Activated CD8-positive, alpha-beta memory T cell treated with anti-CD3 and anti-CD28 coated beads, Interleukin-2, amount 50 U/mL, for 24 hours (primary cell): Measurements from ENCODE around the gene BCL2L13.

ENCODE experiments used
- DNase-seq: peaks from one replicate; pipeline ENCODE4 v3.0.0-alpha.2; 2020; ENCODE audit errors: extremely low read depth

BCL2L13 gene, protein sequence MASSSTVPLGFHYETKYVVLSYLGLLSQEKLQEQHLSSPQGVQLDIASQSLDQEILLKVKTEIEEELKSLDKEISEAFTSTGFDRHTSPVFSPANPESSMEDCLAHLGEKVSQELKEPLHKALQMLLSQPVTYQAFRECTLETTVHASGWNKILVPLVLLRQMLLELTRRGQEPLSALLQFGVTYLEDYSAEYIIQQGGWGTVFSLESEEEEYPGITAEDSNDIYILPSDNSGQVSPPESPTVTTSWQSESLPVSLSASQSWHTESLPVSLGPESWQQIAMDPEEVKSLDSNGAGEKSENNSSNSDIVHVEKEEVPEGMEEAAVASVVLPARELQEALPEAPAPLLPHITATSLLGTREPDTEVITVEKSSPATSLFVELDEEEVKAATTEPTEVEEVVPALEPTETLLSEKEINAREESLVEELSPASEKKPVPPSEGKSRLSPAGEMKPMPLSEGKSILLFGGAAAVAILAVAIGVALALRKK

DNA sequence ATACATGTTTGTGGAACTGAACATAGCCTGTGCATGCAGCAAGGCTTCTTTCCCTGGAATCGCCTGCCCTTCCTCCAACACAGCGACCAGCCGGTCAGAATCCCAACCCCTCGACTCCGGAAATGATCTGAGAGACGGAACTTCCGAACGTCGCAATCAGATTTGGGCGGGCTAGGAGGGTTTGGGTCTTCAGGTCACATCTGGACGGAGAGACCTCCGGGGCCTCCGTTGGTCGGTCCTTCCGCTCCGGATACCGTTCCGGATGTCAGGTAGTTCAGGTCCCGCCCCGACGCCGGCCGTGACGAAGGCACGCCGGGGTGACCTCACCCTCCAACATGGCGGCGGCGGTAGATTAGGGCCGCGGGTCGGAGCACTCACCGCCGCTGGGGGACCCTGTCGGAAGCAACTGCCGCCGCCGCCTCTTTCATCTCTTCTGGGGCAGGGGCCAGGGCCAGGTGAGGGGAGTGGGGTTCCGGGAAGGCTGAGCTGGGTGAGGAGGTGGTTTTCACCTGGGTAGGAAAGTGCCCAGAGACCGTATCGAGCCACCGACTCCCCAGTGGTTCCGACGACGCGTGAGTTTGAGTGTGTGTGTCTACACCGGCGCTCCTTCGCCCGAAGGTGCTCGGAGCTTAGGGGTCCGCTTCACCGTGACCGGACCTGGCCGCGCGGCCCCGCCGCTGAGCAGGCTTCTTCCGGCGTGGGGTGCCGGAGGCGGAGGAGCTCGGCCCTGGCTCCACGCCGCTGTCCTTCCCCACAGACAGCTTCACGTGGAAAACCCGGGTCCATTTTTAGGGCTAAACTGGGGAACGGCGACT, at the start of gene BCL2L13:
Gene BCL2L13 (plus strand): TSS at position 326 of the 815 bp plus-strand sequence. CDS start 16,955 bp downstream, outside the sequence.
- peak; percentile 70 for DNase-seq

DNA sequence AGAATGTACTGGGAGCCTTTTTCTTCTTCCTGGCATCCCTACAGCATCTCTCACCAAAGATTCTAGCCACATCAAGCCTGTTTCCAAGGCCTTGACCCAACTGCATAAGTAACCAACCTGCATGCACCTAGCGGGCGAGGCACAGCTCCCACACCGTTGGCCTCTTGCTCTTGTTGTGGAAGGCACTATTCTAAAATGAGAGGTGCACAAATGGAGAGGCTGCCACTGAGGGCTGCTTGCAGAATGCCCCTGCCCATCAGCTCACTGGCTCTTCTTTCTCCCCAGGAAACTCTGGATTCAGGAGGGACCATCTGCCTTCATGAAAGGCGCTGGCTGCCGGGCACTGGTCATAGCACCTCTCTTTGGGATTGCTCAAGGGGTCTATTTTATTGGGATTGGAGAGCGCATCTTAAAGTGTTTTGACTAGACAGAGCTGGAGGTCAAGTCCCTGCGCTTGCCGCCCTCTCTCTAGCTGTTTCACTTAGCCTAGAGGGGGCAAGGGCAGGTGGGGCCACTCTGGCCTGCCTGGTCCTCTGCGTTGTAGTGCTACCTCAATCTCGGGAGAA, 48.7 kb upstream of the BCL2L13 start:
- DNase-seq, result no peak

- DNase-seq, result no peak
Observed at GRCh38 chr22:17590586-17590985, 48.0 kb upstream of the BCL2L13 start.

DNA sequence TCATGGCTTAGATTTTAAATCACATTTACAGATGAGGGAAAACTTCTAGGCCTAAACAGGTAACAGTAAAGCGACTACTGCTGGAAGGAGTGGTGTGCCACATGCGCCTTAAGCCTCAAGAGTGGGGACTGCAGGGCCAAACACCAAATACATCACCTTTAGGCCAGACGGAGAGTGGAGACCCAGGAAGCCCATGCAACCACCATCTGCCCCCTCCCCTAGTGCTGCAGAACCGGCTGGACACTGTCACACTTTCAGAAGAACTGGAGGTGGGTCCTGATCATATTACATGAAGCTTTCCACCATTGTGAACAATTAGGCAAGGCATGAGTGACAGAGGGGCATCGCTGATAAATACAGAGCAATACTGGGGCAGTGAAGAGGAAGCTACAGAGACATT, 46.4 kb upstream of the BCL2L13 start:
- no peak for DNase-seq

DNA sequence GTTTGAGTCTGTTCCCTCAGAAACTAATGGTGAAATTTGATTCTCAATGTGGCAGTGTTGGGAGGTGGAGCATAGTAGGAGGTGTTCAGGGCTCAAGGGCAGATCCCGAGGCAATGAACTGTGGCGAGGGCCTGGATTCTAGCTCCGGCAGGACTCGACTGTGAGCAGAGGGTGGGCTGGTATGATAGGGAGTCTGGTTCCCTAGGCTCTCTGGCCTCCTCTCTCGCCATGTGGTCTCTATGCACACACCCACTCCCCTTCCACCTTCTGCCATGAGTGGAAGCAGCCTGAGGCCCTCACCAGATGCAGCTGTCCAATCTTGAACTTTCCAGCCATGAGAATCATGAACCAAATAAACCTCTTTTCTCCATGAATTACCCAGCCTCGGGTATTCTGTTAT, 42.3 kb upstream of the BCL2L13 start:
- no peak for DNase-seq

DNA sequence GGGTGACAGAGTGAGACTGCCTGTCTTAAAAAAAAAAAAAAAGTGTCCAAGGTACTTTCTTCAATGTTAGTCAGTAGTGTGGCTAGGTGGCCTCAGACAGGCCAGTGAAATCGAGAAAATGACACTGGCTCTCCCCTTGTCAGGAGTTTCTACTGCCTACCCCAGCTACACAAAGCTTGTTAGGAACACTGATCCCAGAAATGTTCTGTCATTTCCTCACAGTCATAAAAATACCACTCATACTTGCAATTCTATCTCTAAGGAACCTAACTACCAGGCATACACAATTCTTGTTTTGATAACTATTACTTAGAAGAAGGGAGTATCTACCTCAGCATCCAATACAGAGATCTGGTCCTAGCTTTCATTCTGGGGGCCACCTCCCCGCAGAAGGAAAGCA, 41.3 kb upstream of the BCL2L13 start:
- no peak for DNase-seq

- DNase-seq, result no peak
Observed at GRCh38 chr22:17598318-17598717, 40.2 kb upstream of the BCL2L13 start.

DNA sequence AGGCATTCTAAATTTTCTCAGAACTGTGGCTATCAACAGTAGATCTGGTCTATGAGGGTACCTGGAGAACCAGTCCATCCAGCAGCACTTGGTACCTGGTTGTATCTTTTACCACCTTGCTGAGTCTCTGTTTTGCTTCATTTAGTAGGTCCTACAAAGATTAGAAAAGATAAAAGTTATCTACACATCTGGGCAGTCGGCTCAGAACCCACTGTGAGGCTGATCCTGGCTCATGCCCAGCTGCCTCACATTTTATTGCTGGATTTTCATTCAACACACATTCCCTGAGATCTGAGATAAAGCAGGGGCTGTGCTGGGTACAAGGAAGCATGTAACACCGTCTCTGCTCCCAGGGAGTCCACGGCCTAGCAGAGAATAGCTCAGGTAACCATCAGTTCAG, 37.5 kb upstream of the BCL2L13 start:
- no peak for DNase-seq

- DNase-seq, result no peak
Observed at GRCh38 chr22:17603668-17604067, 34.9 kb upstream of the BCL2L13 start.

- no peak for DNase-seq
Observed at GRCh38 chr22:17606496-17606895, 32.1 kb upstream of the BCL2L13 start.

DNA sequence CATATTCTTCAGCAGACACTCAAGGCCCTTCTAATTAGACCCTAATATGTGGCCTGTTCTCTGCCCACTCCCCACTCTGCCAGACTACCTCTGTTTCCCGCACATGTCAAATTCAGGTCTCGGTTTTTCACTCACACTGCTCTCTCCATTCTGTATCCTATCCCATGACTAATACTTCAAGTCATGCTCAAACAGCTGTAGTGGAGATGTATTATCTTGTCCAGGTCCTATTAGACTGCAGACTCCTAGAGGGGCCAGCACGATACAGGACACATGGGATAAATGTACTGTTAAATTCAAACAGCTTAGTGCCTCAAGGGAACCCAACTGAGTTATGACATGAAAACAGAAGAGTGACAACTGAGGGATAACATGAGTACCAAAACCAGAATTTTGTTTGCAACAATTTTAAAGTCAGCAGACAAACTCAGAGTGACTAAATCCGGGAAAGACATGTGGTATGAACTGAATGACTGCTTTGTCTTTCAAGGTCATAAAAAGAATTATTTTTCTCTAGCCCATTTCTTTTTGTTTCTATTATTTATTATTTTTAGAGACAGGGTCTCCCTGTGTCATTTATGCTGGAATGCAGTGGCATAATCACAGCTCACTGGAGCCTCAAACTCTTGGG, 30.6 kb upstream of the BCL2L13 start:
- no peak for DNase-seq

DNA sequence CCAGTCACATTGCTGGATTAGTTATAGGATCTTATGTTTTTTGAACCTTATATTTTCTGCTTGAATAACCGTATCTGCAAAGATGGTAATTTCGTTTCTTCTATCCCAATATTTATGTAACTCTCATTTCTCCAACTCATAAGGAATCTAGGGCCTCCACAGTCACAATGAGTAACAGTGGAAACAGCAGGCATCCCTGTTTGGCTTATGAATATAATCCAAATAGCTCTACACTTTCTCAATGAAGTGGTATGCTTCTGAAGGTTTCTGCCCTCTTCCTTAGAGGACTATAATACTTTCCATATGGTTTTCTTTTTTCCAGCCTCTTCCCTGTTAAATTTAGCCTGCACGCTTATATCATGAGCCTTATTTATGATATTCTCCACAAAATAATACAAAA, 26.5 kb upstream of the BCL2L13 start:
- no peak for DNase-seq

DNA sequence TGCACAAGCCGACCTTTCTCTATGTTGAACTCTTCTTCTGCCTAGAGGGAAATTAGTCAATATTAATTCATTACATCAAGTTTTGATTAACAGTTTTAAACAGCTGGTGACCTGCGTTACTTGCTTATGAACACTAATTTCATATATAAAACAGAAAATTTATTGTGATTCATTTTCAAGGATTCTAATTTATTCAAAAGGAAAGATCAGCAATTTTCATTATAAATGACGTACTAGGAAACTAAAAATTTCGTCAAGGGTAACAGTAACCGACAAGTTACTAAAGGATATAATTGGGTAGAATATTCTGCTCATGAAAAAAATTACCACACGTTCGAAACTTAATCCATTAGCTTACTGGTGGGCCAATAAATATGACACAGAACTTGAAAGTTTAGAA, 25.3 kb upstream of the BCL2L13 start:
- no peak for DNase-seq

GRCh38 chr22:17627961-17628405, 10.6 kb upstream of the BCL2L13 start:
- no peak for DNase-seq

DNA sequence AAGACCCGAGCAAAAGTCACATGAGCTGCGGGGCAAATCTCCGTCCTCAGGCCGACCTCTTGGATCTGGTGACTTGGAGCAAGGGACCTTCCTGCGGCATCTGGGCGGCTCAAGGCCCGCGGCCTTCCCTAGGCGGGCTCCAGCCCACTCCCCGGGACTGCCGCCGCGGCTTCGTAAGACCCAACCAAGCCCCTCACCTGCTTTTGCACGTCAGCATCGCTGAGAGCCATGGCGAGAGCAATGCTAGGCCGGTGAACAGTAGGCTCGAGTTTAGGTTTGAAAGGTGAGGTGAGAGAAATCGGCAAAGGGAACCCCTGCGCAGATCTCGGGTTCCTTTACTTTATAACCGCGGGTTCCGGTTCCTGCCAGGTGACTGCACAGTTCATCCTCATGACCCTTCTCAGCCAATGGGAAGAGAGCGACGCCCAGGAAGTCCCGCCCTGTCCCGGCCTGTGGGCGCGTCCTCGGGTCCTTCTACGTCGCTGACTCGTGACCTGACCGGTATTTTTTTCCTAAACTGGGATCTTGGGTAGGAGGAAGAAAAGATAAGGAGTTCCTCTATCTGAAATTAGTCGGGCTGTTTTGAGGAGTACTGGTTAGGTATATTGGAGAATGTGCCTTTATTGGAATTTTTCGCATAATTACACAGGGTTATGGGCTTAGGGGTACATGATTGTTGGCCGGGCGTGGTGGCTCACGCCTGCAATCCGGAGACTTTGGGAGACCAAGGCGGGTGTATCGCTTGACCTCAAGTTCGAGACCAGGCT, 10.0 kb upstream of the BCL2L13 start, which contains the start of gene ATP6V1E1:
Gene ATP6V1E1 (minus strand): TSS at position 344 of the 767 bp plus-strand sequence. CDS start 114 bp downstream, at position 230.
- DNase-seq, result peak; percentile 95

DNA sequence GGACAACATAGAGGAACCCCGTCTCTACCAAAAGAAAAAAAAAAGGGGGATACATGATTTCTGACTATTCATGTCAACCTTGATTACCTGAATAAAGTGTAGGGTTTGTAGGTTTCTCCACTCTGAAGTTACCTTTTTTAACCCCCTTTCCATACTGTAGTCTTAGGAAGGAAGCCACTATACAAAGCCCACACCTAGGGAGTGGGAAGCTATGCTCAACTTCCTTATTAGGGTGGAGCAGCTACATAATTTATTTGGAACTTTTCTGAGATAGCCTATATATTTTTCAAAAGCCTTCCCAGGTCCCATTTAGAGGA, 9.4 kb upstream of the BCL2L13 start:
- DNase-seq, result no peak

GRCh38 chr22:17629641-17630040, 8.9 kb upstream of the BCL2L13 start:
- no peak for DNase-seq

DNA sequence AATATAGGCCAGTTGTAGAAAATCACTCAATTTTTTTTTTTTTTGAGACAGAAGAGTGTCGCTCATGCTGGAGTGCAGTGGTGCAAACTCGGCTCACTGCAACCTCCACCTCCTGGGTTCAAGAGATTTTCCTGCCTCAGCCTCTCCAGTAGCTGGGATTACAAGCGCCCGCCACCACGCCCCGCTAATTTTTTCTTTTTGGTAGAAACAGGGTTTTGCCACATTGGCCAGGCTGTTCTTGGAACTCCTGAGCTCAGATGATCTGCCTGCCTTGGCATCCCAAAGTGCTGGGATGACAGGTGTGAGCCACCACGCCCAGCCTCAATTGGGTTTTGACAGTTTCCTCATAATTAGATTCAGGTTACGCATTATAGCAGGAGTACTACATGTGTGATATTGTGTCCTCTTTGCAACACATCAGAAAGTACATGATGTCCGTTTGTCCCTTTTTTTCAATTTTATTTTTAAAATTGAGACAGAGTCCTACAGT, 7.4 kb upstream of the BCL2L13 start:
- no peak for DNase-seq

DNA sequence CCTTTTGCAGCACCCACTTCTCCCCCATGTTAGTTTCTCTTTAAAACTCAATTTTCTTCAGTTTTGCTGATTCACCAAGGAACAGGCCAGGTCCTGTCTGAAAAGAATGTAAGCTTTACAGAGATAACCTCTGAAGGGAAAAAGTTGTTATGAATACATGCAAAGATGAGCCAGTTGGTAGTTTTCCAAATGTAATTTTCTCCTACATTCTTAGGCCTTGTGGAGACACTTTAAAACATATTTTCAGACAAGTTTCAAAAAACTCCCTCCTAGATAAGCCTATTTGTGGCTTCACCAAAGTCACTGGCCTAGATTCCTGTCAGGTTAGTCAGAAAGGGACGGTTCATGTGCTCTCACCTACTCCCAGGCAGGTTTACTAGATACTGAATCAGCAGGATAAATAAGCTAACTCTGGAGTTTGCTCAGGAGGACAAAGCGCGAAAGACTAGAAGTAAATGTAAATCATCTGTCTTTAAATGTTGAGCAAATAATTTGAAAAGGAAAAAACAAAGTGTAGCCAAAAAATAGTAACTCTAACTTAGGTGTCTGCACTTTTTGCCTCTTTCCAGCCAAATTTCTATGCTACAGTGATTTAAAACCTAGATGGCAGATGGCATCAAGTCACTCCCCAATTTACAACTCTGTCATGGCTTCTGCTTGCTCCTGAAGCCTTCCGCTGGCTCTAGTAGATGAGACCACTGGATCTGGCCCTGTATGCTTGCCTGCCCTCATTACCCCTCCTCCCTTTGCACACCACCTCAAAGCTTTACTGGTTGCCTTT, 5.2 kb upstream of the BCL2L13 start:
- no peak for DNase-seq

GRCh38 chr22:17633998-17634323, 4.6 kb upstream of the BCL2L13 start:
- no peak for DNase-seq
